Kidney (tissue), 14 donors: ENCODE results near the gene KIF21A. TPM values are rescaled to one million over a fixed set of nuclear protein-coding genes. Genes with fewer than 3 reads are reported as not detected.

Experiments
- DNase-seq, 5 donors: peaks; one replicate each; pipeline ENCODE4 v3.0.0-alpha.2; 2013 to 2020
- FAIRE-seq: peaks from 2 replicates; lab custom pipeline; 2012; peaks lifted over from hg19 to GRCh38; lab: Jason Lieb, UNC
- H3K27ac ChIP-seq, 2 donors: one replicate each; pipeline ENCODE4 v1.7.0; 2013; ENCODE audit warnings: low read depth in 2 of 2, low read length in 2 of 2, inconsistent platforms in 1 of 2
- H3K27me3 ChIP-seq: one replicate; pipeline ENCODE4 v1.7.1; 2013; ENCODE audit warnings: low read length, inconsistent platforms; ENCODE audit not compliant: control insufficient read depth, insufficient read depth
- H3K36me3 ChIP-seq, 3 donors: one replicate each; pipeline versions ENCODE4 v1.7.0 to v1.7.1; 2013; ENCODE audit warnings: low read length in 3 of 3, control low read depth in 1 of 3, inconsistent platforms in 1 of 3; ENCODE audit not compliant: insufficient read depth in 3 of 3, control insufficient read depth in 2 of 3
- H3K4me1 ChIP-seq, 3 donors: one replicate each; pipeline versions ENCODE4 v1.7.0 to v1.7.1; 2013; ENCODE audit warnings: low read length in 3 of 3, inconsistent platforms in 1 of 3, low read depth in 1 of 3; ENCODE audit not compliant: control insufficient read depth in 2 of 3, insufficient read depth in 2 of 3
- H3K4me3 ChIP-seq, 3 donors: one replicate each; pipeline versions ENCODE4 v1.7.0 to v1.8.1; 2013; ENCODE audit warnings: low read length in 3 of 3, control low read depth in 1 of 3, inconsistent platforms in 1 of 3
- H3K9ac ChIP-seq, 3 donors: one replicate each; pipeline versions ENCODE4 v1.7.0 to v1.7.1; 2013; ENCODE audit warnings: low read length in 3 of 3, control low read depth in 1 of 3, inconsistent platforms in 1 of 3
- H3K9me3 ChIP-seq, 3 donors: one replicate each; pipeline versions ENCODE4 v1.7.0 to v1.7.1; 2013; ENCODE audit warnings: low read length in 3 of 3, control low read depth in 1 of 3, inconsistent platforms in 1 of 3; ENCODE audit not compliant: control insufficient read depth in 2 of 3, insufficient read depth in 1 of 3
- CTCF ChIP-seq: IDR thresholded peaks from 3 replicates; pipeline ENCODE4 v1.5.1; 2012; ENCODE audit warnings: mild to moderate bottlenecking, moderate library complexity, borderline replicate concordance; ENCODE audit not compliant: insufficient read depth; ENCODE audit errors: extremely low read depth
- intact Hi-C: fragments of 100-400 bp; cut with DNase I; formaldehyde crosslinking; loops from one replicate; pipeline ENCODE4 v1.11.1; 2022
- polyA plus RNA-seq: library from polyadenylated mRNA; stranded (reverse); fragments of 350-450 nt; fragmentation: Illumina TruSeq; extraction: RNeasy Lipid Tissue Mini Kit (QIAGEN cat#74804); gene quantifications from one replicate; pipeline ENCODE4 v1.2.3, GENCODE V29; 2014; ENCODE audit warnings: low read depth, low replicate concordance; ENCODE audit not compliant: insufficient read depth
- total RNA-seq: library from RNA; stranded (reverse); fragmentation: NEBNext Ultra II Directional; extraction: Animal tissue kit (Norgen Biotek cat#: 25700); gene quantifications from one replicate; pipeline ENCODE4 v1.2.1, GENCODE V29; 2021
- donor health status: control.
- donor health status: control.
- donor health status: control.
- donor health status: control.
- donor health status: control.
- donor health status: DM: yes; HTN: yes; CAD: no.
- donor health status: Normal renal cell carcinoma (clear cell type).

Gene KIF21A
- total and polyA plus RNA-seq, 2 donors from 2014 or later: 16.8 to 25.7 TPM

GRCh38 chr12:39442831-39443080 is 164 bp downstream of the KIF21A start:
- no peak for FAIRE-seq
- intact Hi-C loops: no loop called here

GRCh38 chr12:39441963-39442830 is 723 bp downstream of the KIF21A start:
- FAIRE-seq (no peak), DNase-seq (peak; percentile 58 to 85 (median 66))
- peak overlapping the region; percentile 86 to 91 for H3K27ac ChIP-seq
- H3K9ac ChIP-seq: peak overlapping the region; percentile 18 to 43 (median 26)
- H3K36me3 ChIP-seq: no peaks in the 10 kb centered on the region
- no peaks in the 10 kb centered on the region for H3K9me3 ChIP-seq
- intact Hi-C loops: no loop called here
- TF ChIP-seq CTCF: no peak
- no peaks in the 10 kb centered on the region for H3K27me3 ChIP-seq
- peak overlapping the region; percentile 17 to 71 (median 64) for H3K4me3 ChIP-seq
- H3K4me1 ChIP-seq: peaks cover 0 to 6% (median 0%) of the 10 kb centered on the region in 3 donors

More at GRCh38 chr12:39442831-39443080, 164 bp downstream of the KIF21A start:
- no peaks in the 10 kb centered on the region for H3K27me3 ChIP-seq
- no peaks in the 10 kb centered on the region for H3K9me3 ChIP-seq
- H3K27ac ChIP-seq: peak overlapping the region; percentile 86 to 91
- H3K4me3 ChIP-seq: peak overlapping the region in 2 of 3 donors; percentile 64 to 71
- TF ChIP-seq CTCF: no peak
- peaks cover 0 to 6% (median 0%) of the 10 kb centered on the region in 3 donors for H3K4me1 ChIP-seq
- peak in 1 of 5 donors; percentile 80 for DNase-seq
- no peaks in the 10 kb centered on the region for H3K36me3 ChIP-seq
- peak overlapping the region in 2 of 3 donors; percentile 18 to 43 for H3K9ac ChIP-seq

GRCh38 chr12:39441189-39441962 is 1.5 kb downstream of the KIF21A start:
- DNase-seq (no peak), FAIRE-seq (no peak)
- intact Hi-C loops: no loop called here
- H3K4me1 ChIP-seq: peaks cover 0 to 6% (median 0%) of the 10 kb centered on the region in 3 donors
- H3K36me3 ChIP-seq: no peaks in the 10 kb centered on the region
- no peaks in the 10 kb centered on the region for H3K9me3 ChIP-seq
- no peak for TF ChIP-seq CTCF
- no peaks in the 10 kb centered on the region for H3K27me3 ChIP-seq
- peak overlapping the region; percentile 17 to 71 (median 64) for H3K4me3 ChIP-seq
- H3K9ac ChIP-seq: peak overlapping the region; percentile 18 to 43 (median 26)
- no peak overlapping the region for H3K27ac ChIP-seq
